Measurements from ENCODE around the gene P4HB.

Gene P4HB

DNA sequence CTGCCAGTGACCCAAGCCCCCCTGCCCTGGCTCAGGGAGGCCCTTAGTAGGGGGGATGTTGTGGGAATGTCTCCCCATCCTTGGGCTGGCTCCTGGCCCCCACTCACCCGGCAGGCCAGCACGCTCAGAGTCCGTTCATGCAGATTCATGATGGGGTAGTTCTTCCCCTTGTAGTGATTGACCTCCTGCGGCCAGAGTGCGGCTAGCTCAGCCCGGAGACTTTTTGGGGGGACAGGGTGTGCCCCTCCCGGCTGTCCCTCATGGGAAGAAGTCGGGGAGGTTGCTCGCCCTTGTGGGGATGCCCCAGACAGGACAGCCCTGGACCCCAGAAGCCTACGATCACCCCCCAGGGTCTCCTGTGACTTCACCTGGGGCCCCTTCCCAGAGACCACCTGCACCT is 45.7 kb upstream of the P4HB start:
- TF ChIP-seq, protein P1, sequence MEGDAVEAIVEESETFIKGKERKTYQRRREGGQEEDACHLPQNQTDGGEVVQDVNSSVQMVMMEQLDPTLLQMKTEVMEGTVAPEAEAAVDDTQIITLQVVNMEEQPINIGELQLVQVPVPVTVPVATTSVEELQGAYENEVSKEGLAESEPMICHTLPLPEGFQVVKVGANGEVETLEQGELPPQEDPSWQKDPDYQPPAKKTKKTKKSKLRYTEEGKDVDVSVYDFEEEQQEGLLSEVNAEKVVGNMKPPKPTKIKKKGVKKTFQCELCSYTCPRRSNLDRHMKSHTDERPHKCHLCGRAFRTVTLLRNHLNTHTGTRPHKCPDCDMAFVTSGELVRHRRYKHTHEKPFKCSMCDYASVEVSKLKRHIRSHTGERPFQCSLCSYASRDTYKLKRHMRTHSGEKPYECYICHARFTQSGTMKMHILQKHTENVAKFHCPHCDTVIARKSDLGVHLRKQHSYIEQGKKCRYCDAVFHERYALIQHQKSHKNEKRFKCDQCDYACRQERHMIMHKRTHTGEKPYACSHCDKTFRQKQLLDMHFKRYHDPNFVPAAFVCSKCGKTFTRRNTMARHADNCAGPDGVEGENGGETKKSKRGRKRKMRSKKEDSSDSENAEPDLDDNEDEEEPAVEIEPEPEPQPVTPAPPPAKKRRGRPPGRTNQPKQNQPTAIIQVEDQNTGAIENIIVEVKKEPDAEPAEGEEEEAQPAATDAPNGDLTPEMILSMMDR (conservative IDR thresholded peaks at IDR 0.05; ENCODE audit: low read depth), result no peak
- no peak for DNase-seq (ENCODE audit: low spot score)
- H3K27ac ChIP-seq, result peak overlapping the region; percentile 98
- POLR2A ChIA-PET (ENCODE audit: low non-redundant PET), result no interaction called here
- CTCF ChIA-PET, result no interaction called here

DNA sequence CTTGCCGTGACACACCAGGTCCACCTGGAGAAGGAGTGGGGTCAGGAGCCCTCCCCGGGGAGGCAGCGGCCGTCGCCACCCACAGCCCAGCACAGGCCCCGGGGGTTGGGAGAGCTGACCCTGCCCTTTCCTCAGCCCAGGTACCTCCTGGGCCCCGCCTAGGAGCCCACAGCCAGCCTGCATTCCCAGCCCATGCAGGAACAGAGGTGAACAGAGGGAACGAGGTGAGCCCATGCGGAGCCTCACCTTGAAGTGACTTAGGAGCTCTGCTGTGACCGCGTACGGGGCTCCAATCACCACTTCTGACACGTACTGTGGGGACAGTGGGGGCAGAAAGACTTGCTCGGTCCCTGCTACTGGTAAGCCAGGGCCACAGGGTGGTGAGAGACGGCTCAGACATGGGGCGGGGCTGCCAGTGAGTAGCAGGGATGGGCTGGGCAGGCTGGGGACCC is 45.1 kb upstream of the P4HB start:
- ChIA-PET CTCF (interaction anchor here (0.7 kb wide), 1 partner anchor 33 kb away, joined by 5 read pairs; no protein-coding TSS in a partner anchor), POLR2A (ENCODE audit: low non-redundant PET) (interaction anchor here (0.6 kb wide), 1 partner anchor 13 kb away, joined by 10 read pairs; no protein-coding TSS in a partner anchor)
- TF ChIP-seq, protein P1 (conservative IDR thresholded peaks at IDR 0.05; ENCODE audit: low read depth), result no peak
- H3K27ac ChIP-seq, result peak overlapping the region; percentile 98
- no peak for DNase-seq (ENCODE audit: low spot score)

DNA sequence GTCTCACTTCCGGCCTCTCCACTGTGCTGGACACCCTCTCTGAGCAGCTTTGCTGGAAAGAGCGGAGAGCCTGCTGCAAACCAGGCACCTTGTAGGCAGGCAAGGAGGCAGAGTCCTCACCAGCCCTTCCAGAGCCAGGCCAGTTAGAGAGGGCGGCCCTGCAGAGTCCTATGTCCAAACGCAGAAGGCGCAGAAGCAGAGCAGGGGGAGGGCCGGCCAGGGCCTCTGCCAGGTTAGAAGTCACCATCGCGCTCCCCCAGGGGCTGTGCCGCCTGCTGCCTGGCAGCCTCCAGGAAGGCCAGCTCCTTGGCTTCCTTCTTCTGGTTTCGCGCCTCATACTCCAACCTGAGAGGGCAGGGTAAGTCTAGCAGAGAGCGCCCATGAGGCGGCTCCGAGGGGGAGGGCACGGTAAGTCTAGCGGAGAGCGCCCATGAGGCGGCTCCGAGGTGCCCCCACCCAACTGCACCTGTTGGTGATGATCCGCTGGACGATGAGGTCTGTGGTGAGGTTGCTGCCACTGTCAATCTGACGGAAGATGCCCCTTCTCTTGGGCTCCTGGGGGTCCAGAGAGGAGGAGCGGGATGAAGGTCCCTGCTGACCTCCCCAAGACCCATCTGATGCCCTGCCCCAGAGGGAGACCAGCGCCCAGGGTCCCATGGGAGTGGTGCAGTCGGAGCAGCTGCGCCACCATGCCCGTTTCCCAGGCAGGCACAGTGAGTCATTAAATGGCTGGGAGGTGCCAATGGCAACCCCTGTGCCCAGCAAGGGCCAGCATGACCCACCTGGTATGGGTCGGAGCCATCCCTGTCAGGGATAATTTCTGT is 44.5 kb upstream of the P4HB start:
- CTCF ChIA-PET, result interaction anchor here (0.7 kb wide), 1 partner anchor 34 kb away, joined by 5 read pairs; no protein-coding TSS in a partner anchor
- TF ChIP-seq, protein P1 (conservative IDR thresholded peaks at IDR 0.05; ENCODE audit: low read depth), result no peak
- POLR2A ChIA-PET (ENCODE audit: low non-redundant PET), result interaction anchor here (0.6 kb wide), 1 partner anchor 12 kb away, joined by 10 read pairs; no protein-coding TSS in a partner anchor
- peak overlapping the region; percentile 98 for H3K27ac ChIP-seq
- DNase-seq (ENCODE audit: low spot score), result no peak

DNA sequence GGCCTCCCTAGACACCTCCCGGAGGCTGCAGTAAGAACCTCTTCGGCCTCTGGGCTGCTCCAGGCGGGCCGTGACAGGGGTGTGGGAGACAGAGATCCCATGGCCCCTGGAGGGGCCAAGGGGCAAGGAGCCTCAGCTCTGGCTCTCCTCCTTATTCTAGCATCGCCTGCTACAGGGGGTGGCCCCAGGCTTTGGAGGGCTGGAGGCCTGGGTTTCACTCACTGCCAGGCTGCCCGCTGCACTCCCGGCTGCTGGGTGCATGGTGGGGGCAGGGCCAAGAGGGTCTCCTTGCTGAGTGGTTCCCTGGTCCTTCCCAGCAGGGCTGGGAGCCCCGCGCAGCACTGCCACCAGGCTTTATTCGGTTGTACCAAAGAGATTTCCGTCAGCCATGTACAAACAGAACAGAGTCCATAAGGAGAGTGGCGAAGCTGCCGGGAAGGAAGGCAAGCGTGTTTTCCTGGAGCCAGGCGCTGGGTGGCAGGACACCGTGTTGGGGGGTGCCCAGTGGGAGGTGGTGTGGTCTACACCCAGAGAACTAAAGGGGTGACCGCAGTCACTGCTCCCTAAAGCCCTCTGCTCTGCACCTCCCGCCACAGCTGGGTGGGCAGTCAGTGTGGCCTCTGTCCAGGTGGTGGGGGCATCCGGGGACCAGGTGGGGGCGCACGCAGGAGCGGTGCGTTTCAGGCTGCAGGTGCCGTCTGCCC is 43.7 kb upstream of the P4HB start:
- no peak for DNase-seq (ENCODE audit: low spot score)
- H3K27ac ChIP-seq, result peak overlapping the region; percentile 98
- TF ChIP-seq, protein P1 (conservative IDR thresholded peaks at IDR 0.05; ENCODE audit: low read depth), result no peak
- ChIA-PET POLR2A (ENCODE audit: low non-redundant PET) (no interaction called here), CTCF (no interaction called here)

DNA sequence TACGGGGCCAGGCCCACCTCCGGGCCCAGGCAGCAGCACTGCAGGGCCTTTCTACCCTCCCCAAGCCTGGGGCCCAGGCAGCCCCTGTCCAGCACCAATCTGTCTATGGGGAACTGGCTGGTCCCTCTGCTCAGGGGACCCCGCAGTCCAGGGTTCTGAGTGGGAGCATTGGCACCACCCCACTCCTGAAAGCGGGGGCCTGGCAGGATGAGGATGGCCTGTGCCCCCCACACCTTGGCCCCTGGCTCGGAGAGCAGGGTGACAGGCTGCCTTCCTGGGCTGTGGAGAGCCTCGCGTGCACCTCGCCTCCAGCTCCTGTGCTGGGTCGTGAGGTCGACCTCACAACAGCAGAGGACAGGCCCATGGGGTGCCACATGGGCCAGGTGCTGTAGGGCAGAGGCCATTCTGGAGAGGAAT is 43.1 kb upstream of the P4HB start:
- TF ChIP-seq, protein P1 (conservative IDR thresholded peaks at IDR 0.05; ENCODE audit: low read depth), result no peak
- POLR2A ChIA-PET (ENCODE audit: low non-redundant PET), result no interaction called here
- DNase-seq (ENCODE audit: low spot score), result no peak
- peak overlapping the region; percentile 98 for H3K27ac ChIP-seq
- CTCF ChIA-PET, result no interaction called here

DNA sequence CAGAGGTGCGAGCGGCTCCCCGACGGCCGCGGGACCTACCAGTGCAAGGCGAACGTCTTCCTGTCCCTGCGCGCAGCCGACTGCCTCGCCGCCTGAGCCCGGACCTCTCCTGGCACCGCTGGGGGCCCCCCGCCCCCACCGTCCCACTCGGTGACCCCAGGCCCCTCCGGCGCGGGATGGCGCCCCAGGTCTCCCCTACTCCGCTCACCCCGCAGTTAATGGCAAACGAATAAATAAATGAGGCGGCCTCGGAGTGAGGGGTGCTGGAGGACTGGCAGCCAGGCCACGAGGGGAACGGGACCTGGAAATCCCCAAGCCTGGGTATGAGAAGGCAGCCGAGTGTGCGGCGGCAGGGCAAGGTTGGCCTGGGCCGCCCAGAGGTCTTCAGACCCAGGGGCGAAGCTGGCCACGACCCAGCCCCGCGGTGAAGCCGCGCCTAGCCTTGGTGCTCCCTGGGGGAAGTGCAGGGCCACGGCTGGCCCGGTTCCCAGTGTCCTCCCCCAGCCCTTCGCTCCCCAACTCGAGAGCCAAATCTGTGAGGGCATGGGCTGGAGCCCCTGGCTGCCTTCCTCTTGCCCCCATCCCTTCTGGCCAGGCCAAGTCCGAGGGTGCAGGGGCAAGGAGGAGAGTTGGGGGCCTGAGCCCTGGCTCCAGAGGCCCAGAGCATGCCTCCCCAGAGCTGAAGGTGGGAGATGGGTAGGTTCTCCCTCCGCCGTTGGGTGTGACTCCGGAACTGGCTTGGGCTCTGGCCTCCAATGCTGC is 42.5 kb upstream of the P4HB start:
- no peak for DNase-seq (ENCODE audit: low spot score)
- CTCF ChIA-PET, result no interaction called here
- TF ChIP-seq, protein P1 (conservative IDR thresholded peaks at IDR 0.05; ENCODE audit: low read depth), result no peak
- POLR2A ChIA-PET (ENCODE audit: low non-redundant PET), result no interaction called here
- peak overlapping the region; percentile 98 for H3K27ac ChIP-seq
